Measurements from ENCODE around the gene RPA3.
"Not testable (repeated sequence)": the region's sequence is repeated elsewhere in the genome, so short reads cannot be mapped to it uniquely, and the experiment has no call there.

GRCh38 chr7:7656459-7656858 is 61.9 kb downstream of the RPA3 start:
- not testable (repeated sequence) for TF ChIP-seq YY1 (IDR thresholded peaks at IDR 0.05; ENCODE audit: insufficient read depth, insufficient read length); ZNF274 (IDR thresholded peaks at IDR 0.05; ENCODE audit: low read depth, low read length); SUZ12 (IDR thresholded peaks at IDR 0.05; ENCODE audit: extremely low read depth, insufficient read depth, insufficient read length)
